GM23338 (cell line): ENCODE measurements around the gene CACNG8. TPM values are rescaled to one million over a fixed set of nuclear protein-coding genes. Genes with fewer than 3 reads are reported as not detected.

Source experiments
- ATAC-seq: fragments of 200-7000 bp; cut with Tn5 transposase; 3 replicates; pipeline ENCODE4 v1.9.1; 2020
- DNase-seq: peaks from one replicate; pipeline ENCODE4 v3.0.0-alpha.2; 2015; ENCODE audit warnings: low spot score
- H2AFZ ChIP-seq: fragments of 200-600 bp; sonication (generic); 2 replicates; pipeline ENCODE4 v1.8.0; 2016; ENCODE audit warnings: antibody characterized with exemption, mild to moderate bottlenecking, moderate library complexity
- H3F3A ChIP-seq: fragments of 200-600 bp; sonication (generic); replicated peaks from 2 replicates; pipeline ENCODE4 v1.8.0; 2017; ENCODE audit warnings: antibody characterized with exemption, mixed run types, low read depth
- H3K27ac ChIP-seq: fragments of 200-600 bp; sonication (generic); 2 replicates; pipeline ENCODE4 v1.6.1; 2016; ENCODE audit warnings: low read depth
- H3K27me3 ChIP-seq: fragments of 200-600 bp; sonication (generic); 2 replicates; pipeline ENCODE4 v1.8.0; 2016; ENCODE audit warnings: mild to moderate bottlenecking, mixed run types, moderate library complexity; ENCODE audit not compliant: insufficient read depth
- H3K36me3 ChIP-seq: fragments of 200-600 bp; sonication (generic); 2 replicates; pipeline ENCODE4 v1.8.0; 2016; ENCODE audit warnings: mild to moderate bottlenecking; ENCODE audit not compliant: insufficient read depth
- H3K4me1 ChIP-seq: fragments of 200-600 bp; sonication (generic); 2 replicates; pipeline ENCODE4 v1.8.0; 2016; ENCODE audit warnings: mild to moderate bottlenecking, moderate library complexity; ENCODE audit not compliant: insufficient read depth
- H3K4me2 ChIP-seq: fragments of 200-600 bp; sonication (generic); 2 replicates; pipeline ENCODE4 v1.7.1; 2017; ENCODE audit warnings: mixed run types
- H3K4me3 ChIP-seq: fragments of 200-600 bp; sonication (generic); 2 replicates; pipeline ENCODE4 v1.6.1; 2016; ENCODE audit warnings: mixed run types
- H3K79me2 ChIP-seq: fragments of 200-600 bp; sonication (generic); replicated peaks from 2 replicates; pipeline ENCODE4 v1.8.0; 2017; ENCODE audit warnings: mild to moderate bottlenecking; ENCODE audit not compliant: insufficient read depth
- H3K9me2 ChIP-seq: fragments of 200-600 bp; sonication (generic); 2 replicates; pipeline ENCODE4 v1.8.0; 2017; ENCODE audit not compliant: insufficient read depth
- H4K20me1 ChIP-seq: fragments of 200-600 bp; sonication (generic); replicated peaks from 2 replicates; pipeline ENCODE4 v1.8.0; 2017; ENCODE audit warnings: mild to moderate bottlenecking; ENCODE audit not compliant: insufficient read depth
- H3K27ac Mint-ChIP-seq: 2 replicates; pipeline ENCODE4 v1.8.0; 2020; ENCODE audit warnings: inconsistent platforms, mild to moderate bottlenecking, moderate library complexity, mixed read lengths
- H3K27me3 Mint-ChIP-seq: 3 replicates; pipeline ENCODE4 v1.8.0; 2022; ENCODE audit warnings: low read depth, mild to moderate bottlenecking, moderate library complexity, mixed read lengths, inconsistent platforms; ENCODE audit not compliant: insufficient read depth, poor library complexity
- H3K36me3 Mint-ChIP-seq: 3 replicates; pipeline ENCODE4 v1.8.0; 2021; ENCODE audit warnings: low read depth, mild to moderate bottlenecking, inconsistent platforms, moderate library complexity, mixed read lengths
- H3K4me1 Mint-ChIP-seq: 3 replicates; pipeline ENCODE4 v1.8.0; 2020; ENCODE audit warnings: mild to moderate bottlenecking, inconsistent platforms, mixed read lengths
- H3K4me3 Mint-ChIP-seq: 3 replicates; pipeline ENCODE4 v1.8.0; 2021; ENCODE audit warnings: moderate library complexity, mild to moderate bottlenecking, inconsistent platforms, mixed read lengths
- H3K9me3 Mint-ChIP-seq: 3 replicates; pipeline ENCODE4 v1.8.0; 2020; ENCODE audit warnings: moderate library complexity, mild to moderate bottlenecking, inconsistent platforms, mixed read lengths
- CREB1 ChIP-seq: fragments of 250-450 bp; sonication (Bioruptor Pico); IDR thresholded peaks from 2 replicates; pipeline ENCODE4 v1.5.0; 2020; ENCODE audit warnings: low read depth, mild to moderate bottlenecking, moderate library complexity
- CTCF ChIP-seq, 2 experiments: fragments of 200-600 bp in 1 of 2; sonication (generic) in 1 of 2; conservative IDR thresholded peaks; 2 replicates each; pipeline versions ENCODE4 v1.5.1 to v1.6.1; 2016 to 2017; ENCODE audit warnings: antibody characterized with exemption in 2 of 2, low read depth in 2 of 2, mild to moderate bottlenecking in 2 of 2, moderate library complexity in 1 of 2
- EZH2 ChIP-seq: fragments of 200-600 bp; sonication (generic); IDR thresholded peaks from one replicate; pipeline ENCODE4 v1.8.0; 2017; ENCODE audit warnings: antibody characterized with exemption, mild to moderate bottlenecking, low read depth; ENCODE audit not compliant: unreplicated experiment
- EZH2phosphoT487 ChIP-seq: fragments of 200-600 bp; sonication (generic); IDR thresholded peaks from one replicate; pipeline ENCODE4 v1.8.1; 2018; ENCODE audit warnings: antibody characterized with exemption; ENCODE audit not compliant: unreplicated experiment
- JUNB ChIP-seq: IDR thresholded peaks from one replicate; pipeline ENCODE4 v1.6.1; 2016; ENCODE audit warnings: antibody characterized with exemption; ENCODE audit not compliant: unreplicated experiment
- NANOG ChIP-seq: IDR thresholded peaks from 2 replicates; pipeline ENCODE4 v1.6.1; 2016; ENCODE audit warnings: antibody characterized with exemption, borderline replicate concordance
- POLR2AphosphoS5 ChIP-seq: IDR thresholded peaks from 2 replicates; pipeline ENCODE4 v1.6.1; 2016; ENCODE audit warnings: antibody characterized with exemption, low read depth
- STAT1 ChIP-seq: IDR thresholded peaks from one replicate; pipeline ENCODE4 v1.6.1; 2016; ENCODE audit warnings: antibody characterized with exemption; ENCODE audit not compliant: unreplicated experiment
- ZNF114 ChIP-seq: fragments of 250-450 bp; sonication (Bioruptor Pico); IDR thresholded peaks from 2 replicates; pipeline ENCODE4 v1.5.0; 2020; ENCODE audit warnings: mild to moderate bottlenecking, moderate library complexity
- ZNF331 ChIP-seq: fragments of 250-450 bp; sonication (Bioruptor Pico); IDR thresholded peaks from 2 replicates; pipeline ENCODE4 v1.5.0; 2020; ENCODE audit warnings: low read depth, mild to moderate bottlenecking, moderate library complexity
- polyA plus RNA-seq: library from polyadenylated mRNA; unstranded; fragments of >200 nt; fragmentation: Nextera tagmentation; extraction: Ambion mirVana; gene quantifications from 2 replicates; pipeline ENCODE4 v1.2.1, GENCODE V29; 2016
- total RNA-seq: library from RNA; depleted of rRNA; stranded (reverse); fragments of >200 nt; shearing (Covaris generic); gene quantifications from 2 replicates; pipeline ENCODE4 v1.2.3, GENCODE V29; 2014
- TF ChIP-seq, protein P1 (sequence below): IDR thresholded peaks from 2 replicates; pipeline ENCODE4 v1.6.1; 2016; ENCODE audit warnings: antibody characterized with exemption
- TF ChIP-seq, protein P2 (sequence below): IDR thresholded peaks from one replicate; pipeline ENCODE4 v1.6.1; 2018; ENCODE audit warnings: antibody characterized with exemption; ENCODE audit not compliant: unreplicated experiment
- TF ChIP-seq, protein P3 (sequence below): fragments of 250-450 bp; sonication (Bioruptor Pico); IDR thresholded peaks from 2 replicates; pipeline ENCODE4 v1.5.0; 2020; ENCODE audit warnings: mild to moderate bottlenecking, moderate library complexity

Gene CACNG8
- total and polyA plus RNA-seq, 2 experiments from 2014 or later = 2.2 to 3.9 TPM

DNA sequence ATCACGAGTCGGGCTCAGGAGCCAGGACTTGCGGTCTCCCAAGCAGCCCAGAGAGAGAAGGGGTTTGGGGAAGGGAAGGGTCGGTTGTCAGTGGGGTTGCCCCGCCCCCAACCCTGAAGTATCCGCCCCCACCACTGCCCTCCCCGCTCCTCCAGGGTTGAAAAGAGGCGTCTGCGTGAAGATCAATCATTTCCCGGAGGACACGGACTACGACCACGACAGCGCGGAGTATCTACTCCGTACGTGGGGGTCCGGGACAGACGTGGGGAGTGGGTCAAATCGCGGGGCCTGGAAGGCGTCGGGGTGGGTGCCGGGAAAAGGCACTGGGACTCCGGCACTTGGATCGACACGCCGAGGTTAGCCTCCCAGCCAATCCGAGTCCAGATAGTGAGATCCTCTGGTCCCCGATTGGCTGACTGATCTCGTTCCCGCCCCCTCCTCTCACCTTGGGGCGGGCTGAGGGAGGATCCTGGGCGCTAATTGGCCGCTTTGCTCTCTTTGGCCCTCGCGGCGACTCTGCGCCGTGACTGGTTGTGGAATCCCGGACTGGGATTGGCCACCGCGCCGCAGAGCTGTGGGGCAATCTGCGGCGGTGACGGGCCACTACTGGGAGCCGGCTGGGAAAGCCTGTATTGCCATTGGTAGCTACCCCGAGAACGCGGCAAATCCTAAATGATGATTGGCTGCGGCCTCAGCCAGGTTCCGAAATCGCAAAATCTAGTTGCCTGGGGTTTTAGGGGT lies 15.4 kb downstream of the CACNG8 start:
- H4K20me1 ChIP-seq = no peaks in the 10 kb centered on the region; the same call in 1 of the 2 replicates
- peaks cover 6% of the 10 kb centered on the region for H3K79me2 ChIP-seq
- peaks cover 5% of the 10 kb centered on the region; the same call in 1 of the 2 replicates for H3K4me1 ChIP-seq
- Mint-ChIP-seq H3K4me3 (peak overlapping the region; percentile 85), H3K9me3 (peaks cover 3% of the 10 kb centered on the region; the same call in 2 of the 3 replicates), H3K4me1 (peaks cover 18% of the 10 kb centered on the region), H3K36me3 (peaks cover 26% of the 10 kb centered on the region), H3K27ac (peak overlapping the region; percentile 97), H3K27me3 (peaks cover 35% of the 10 kb centered on the region)
- TF ChIP-seq, protein P1, sequence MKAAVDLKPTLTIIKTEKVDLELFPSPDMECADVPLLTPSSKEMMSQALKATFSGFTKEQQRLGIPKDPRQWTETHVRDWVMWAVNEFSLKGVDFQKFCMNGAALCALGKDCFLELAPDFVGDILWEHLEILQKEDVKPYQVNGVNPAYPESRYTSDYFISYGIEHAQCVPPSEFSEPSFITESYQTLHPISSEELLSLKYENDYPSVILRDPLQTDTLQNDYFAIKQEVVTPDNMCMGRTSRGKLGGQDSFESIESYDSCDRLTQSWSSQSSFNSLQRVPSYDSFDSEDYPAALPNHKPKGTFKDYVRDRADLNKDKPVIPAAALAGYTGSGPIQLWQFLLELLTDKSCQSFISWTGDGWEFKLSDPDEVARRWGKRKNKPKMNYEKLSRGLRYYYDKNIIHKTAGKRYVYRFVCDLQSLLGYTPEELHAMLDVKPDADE = peak; percentile 23; the same call in 1 of the 2 replicates
- peak; percentile 71 for TF ChIP-seq CREB1 (CRISPR knock-in tag)
- TF ChIP-seq ZNF331 = no peak
- TF ChIP-seq EZH2phosphoT487 = no peak
- TF ChIP-seq CTCF (conservative IDR thresholded peaks at IDR 0.05; ENCODE audit: low read depth in 2 of 2) = no peak
- TF ChIP-seq, protein P2, sequence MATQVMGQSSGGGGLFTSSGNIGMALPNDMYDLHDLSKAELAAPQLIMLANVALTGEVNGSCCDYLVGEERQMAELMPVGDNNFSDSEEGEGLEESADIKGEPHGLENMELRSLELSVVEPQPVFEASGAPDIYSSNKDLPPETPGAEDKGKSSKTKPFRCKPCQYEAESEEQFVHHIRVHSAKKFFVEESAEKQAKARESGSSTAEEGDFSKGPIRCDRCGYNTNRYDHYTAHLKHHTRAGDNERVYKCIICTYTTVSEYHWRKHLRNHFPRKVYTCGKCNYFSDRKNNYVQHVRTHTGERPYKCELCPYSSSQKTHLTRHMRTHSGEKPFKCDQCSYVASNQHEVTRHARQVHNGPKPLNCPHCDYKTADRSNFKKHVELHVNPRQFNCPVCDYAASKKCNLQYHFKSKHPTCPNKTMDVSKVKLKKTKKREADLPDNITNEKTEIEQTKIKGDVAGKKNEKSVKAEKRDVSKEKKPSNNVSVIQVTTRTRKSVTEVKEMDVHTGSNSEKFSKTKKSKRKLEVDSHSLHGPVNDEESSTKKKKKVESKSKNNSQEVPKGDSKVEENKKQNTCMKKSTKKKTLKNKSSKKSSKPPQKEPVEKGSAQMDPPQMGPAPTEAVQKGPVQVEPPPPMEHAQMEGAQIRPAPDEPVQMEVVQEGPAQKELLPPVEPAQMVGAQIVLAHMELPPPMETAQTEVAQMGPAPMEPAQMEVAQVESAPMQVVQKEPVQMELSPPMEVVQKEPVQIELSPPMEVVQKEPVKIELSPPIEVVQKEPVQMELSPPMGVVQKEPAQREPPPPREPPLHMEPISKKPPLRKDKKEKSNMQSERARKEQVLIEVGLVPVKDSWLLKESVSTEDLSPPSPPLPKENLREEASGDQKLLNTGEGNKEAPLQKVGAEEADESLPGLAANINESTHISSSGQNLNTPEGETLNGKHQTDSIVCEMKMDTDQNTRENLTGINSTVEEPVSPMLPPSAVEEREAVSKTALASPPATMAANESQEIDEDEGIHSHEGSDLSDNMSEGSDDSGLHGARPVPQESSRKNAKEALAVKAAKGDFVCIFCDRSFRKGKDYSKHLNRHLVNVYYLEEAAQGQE = no peak
- TF ChIP-seq EZH2 = no peak
- TF ChIP-seq POLR2AphosphoS5 = peak; percentile 94
- no peak for TF ChIP-seq JUNB
- TF ChIP-seq NANOG = no peak
- TF ChIP-seq, protein P3, sequence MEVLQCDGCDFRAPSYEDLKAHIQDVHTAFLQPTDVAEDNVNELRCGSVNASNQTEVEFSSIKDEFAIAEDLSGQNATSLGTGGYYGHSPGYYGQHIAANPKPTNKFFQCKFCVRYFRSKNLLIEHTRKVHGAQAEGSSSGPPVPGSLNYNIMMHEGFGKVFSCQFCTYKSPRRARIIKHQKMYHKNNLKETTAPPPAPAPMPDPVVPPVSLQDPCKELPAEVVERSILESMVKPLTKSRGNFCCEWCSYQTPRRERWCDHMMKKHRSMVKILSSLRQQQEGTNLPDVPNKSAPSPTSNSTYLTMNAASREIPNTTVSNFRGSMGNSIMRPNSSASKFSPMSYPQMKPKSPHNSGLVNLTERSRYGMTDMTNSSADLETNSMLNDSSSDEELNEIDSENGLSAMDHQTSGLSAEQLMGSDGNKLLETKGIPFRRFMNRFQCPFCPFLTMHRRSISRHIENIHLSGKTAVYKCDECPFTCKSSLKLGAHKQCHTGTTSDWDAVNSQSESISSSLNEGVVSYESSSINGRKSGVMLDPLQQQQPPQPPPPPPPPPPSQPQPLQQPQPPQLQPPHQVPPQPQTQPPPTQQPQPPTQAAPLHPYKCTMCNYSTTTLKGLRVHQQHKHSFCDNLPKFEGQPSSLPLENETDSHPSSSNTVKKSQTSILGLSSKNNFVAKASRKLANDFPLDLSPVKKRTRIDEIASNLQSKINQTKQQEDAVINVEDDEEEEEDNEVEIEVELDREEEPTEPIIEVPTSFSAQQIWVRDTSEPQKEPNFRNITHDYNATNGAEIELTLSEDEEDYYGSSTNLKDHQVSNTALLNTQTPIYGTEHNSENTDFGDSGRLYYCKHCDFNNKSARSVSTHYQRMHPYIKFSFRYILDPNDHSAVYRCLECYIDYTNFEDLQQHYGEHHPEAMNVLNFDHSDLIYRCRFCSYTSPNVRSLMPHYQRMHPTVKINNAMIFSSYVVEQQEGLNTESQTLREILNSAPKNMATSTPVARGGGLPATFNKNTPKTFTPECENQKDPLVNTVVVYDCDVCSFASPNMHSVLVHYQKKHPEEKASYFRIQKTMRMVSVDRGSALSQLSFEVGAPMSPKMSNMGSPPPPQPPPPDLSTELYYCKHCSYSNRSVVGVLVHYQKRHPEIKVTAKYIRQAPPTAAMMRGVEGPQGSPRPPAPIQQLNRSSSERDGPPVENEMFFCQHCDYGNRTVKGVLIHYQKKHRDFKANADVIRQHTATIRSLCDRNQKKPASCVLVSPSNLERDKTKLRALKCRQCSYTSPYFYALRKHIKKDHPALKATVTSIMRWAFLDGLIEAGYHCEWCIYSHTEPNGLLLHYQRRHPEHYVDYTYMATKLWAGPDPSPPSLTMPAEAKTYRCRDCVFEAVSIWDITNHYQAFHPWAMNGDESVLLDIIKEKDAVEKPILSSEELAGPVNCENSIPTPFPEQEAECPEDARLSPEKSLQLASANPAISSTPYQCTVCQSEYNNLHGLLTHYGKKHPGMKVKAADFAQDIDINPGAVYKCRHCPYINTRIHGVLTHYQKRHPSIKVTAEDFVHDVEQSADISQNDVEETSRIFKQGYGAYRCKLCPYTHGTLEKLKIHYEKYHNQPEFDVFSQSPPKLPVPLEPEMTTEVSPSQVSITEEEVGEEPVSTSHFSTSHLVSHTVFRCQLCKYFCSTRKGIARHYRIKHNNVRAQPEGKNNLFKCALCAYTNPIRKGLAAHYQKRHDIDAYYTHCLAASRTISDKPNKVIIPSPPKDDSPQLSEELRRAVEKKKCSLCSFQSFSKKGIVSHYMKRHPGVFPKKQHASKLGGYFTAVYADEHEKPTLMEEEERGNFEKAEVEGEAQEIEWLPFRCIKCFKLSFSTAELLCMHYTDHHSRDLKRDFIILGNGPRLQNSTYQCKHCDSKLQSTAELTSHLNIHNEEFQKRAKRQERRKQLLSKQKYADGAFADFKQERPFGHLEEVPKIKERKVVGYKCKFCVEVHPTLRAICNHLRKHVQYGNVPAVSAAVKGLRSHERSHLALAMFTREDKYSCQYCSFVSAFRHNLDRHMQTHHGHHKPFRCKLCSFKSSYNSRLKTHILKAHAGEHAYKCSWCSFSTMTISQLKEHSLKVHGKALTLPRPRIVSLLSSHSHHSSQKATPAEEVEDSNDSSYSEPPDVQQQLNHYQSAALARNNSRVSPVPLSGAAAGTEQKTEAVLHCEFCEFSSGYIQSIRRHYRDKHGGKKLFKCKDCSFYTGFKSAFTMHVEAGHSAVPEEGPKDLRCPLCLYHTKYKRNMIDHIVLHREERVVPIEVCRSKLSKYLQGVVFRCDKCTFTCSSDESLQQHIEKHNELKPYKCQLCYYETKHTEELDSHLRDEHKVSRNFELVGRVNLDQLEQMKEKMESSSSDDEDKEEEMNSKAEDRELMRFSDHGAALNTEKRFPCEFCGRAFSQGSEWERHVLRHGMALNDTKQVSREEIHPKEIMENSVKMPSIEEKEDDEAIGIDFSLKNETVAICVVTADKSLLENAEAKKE (CRISPR knock-in tag) = no peak
- TF ChIP-seq STAT1 = no peak
- TF ChIP-seq ZNF114 (CRISPR knock-in tag) = no peak
- peak overlapping the region; percentile 80 for H3K4me2 ChIP-seq
- H3K9me2 ChIP-seq = no peaks in the 10 kb centered on the region
- peaks cover 15% of the 10 kb centered on the region; the same call in 1 of the 2 replicates for H3F3A ChIP-seq
- no peak overlapping the region for H2AFZ ChIP-seq
- peaks cover under 1% of the 10 kb centered on the region; the same call in 1 of the 2 replicates for H3K27me3 ChIP-seq
- DNase-seq = peak; percentile 100
- H3K36me3 ChIP-seq = peaks cover 2% of the 10 kb centered on the region; the same call in 1 of the 2 replicates
- H3K4me3 ChIP-seq = peak overlapping the region; percentile 60
- ATAC-seq = peak; percentile 61
- H3K27ac ChIP-seq = peak overlapping the region; percentile 83
